Left forelimb (tissue), 1 donor: Measurements from ENCODE around the gene MYOF.
A peak's percentile ranks its signal among the peaks of the same experiment; 100 is the strongest.

Experiments used
- DNase-seq: peaks from one replicate; pipeline ENCODE4 v3.0.0-alpha.2; 2018; ENCODE audit warnings: low spot score

Gene MYOF, protein sequence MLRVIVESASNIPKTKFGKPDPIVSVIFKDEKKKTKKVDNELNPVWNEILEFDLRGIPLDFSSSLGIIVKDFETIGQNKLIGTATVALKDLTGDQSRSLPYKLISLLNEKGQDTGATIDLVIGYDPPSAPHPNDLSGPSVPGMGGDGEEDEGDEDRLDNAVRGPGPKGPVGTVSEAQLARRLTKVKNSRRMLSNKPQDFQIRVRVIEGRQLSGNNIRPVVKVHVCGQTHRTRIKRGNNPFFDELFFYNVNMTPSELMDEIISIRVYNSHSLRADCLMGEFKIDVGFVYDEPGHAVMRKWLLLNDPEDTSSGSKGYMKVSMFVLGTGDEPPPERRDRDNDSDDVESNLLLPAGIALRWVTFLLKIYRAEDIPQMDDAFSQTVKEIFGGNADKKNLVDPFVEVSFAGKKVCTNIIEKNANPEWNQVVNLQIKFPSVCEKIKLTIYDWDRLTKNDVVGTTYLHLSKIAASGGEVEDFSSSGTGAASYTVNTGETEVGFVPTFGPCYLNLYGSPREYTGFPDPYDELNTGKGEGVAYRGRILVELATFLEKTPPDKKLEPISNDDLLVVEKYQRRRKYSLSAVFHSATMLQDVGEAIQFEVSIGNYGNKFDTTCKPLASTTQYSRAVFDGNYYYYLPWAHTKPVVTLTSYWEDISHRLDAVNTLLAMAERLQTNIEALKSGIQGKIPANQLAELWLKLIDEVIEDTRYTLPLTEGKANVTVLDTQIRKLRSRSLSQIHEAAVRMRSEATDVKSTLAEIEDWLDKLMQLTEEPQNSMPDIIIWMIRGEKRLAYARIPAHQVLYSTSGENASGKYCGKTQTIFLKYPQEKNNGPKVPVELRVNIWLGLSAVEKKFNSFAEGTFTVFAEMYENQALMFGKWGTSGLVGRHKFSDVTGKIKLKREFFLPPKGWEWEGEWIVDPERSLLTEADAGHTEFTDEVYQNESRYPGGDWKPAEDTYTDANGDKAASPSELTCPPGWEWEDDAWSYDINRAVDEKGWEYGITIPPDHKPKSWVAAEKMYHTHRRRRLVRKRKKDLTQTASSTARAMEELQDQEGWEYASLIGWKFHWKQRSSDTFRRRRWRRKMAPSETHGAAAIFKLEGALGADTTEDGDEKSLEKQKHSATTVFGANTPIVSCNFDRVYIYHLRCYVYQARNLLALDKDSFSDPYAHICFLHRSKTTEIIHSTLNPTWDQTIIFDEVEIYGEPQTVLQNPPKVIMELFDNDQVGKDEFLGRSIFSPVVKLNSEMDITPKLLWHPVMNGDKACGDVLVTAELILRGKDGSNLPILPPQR (N-terminal part only)

GRCh38 chr10:93482145-93482834 lies at the start of gene MYOF:
TSS of gene MYOF (minus strand) at chr10:93482334. CDS start at chr10:93482194, 140 bp downstream.
- DNase-seq = peak; percentile 81

GRCh38 chr10:93518531-93518930 lies 36.4 kb upstream of the MYOF start:
- no peak for DNase-seq

- no peak for DNase-seq
Observed at GRCh38 chr10:93516006-93516380, 33.9 kb upstream of the MYOF start.

DNA sequence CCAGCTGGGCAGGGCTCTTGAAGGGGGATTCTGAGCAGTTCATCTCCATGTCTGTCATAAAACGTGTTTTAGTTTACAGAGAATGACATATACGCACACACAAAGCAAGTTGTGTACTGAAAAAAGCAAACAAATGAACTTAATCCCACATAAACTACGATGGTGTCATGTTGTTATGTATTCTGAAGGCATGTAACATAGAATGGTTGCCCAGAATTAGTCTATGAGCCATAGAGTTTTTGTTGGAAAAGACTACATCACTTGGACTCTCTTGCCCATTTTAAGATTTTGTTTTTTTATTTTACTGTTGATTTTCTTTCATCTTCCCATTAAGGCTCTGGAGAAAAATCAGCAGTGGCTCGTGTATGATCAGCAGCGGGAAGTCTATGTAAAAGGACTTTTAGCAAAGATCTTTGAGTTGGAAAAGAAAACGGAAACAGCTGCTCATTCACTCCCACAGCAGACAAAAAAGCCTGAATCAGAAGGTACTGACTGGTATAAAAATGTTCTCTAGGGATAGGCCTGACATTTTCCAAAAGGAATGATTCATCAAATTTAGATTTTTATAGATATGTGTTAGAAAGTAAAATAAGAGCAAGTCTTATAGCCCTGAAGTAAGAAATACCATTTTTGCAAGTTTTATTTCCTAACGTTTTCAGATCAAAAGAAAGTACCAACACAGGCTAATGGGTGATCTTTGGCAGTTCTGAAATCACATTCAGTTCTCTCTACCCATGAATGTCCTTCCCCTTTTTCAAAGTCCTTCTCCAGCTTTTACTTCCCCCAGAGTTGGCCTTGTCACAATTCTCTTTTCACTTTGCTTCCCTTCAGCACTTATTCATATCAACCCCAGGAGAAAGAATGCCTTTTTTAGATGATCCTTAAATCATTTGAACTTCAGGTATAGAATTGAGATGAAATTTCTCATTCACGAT lies 33.2 kb upstream of the MYOF start:
- DNase-seq = no peak

GRCh38 chr10:93514521-93514920 lies 32.4 kb upstream of the MYOF start:
- DNase-seq = no peak

DNA sequence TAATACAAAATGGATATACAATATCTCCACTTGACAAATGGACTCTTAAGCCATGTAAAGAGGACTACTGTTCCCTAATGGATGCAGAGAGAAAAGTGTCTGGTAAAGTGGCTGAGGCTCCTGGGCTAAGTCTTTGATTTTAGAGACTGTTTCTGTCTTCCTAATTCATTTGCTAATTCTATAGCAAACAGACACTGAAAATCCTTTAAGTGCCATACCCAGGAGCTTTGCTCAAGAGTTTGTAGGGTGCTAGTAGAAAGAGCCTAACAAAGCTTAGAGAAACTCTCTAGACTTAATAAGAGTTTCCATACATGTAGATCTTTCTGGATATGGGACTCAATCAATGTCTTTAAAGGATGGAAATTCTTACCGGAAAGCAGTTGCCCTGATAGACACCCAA lies 31.0 kb upstream of the MYOF start:
- no peak for DNase-seq

GRCh38 chr10:93512565-93512964 lies 30.4 kb upstream of the MYOF start:
- no peak for DNase-seq

DNA sequence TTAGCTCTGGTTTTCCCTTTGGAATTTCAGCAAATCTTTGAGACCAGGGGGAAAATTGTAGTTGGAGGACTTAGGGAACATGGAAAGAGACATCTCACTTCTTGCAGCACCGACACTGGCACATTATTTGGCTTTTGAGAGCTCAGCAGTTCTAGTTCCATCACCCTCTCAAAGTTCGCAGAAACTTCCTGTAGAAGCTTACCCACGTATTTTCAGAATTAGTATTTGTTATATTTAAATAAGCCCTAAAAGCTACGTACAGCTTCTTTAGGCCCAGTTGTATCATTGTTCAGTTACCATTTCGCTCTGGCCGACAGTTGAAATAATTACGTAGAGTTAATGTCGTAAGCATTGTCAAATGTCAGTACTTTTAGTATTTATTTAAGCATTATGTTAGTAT lies 27.7 kb upstream of the MYOF start:
- DNase-seq = no peak

GRCh38 chr10:93505075-93505474 lies 22.9 kb upstream of the MYOF start:
- DNase-seq = no peak

DNA sequence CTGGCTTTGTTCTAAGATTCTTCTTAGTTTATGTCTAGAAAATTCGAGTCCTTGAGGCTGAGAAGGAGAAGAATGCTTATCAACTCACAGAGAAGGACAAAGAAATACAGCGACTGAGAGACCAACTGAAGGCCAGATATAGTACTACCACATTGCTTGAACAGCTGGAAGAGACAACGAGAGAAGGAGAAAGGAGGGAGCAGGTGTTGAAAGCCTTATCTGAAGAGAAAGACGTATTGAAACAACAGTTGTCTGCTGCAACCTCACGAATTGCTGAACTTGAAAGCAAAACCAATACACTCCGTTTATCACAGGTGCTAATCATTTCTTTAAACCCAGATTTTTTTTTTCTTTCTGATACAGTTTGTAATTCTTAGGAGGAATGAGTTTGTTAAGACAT lies 20.9 kb upstream of the MYOF start:
- DNase-seq = no peak

GRCh38 chr10:93501650-93502049 lies 19.5 kb upstream of the MYOF start:
- no peak for DNase-seq

GRCh38 chr10:93498166-93498565 lies 16.0 kb upstream of the MYOF start:
- no peak for DNase-seq

- peak; percentile 97 for DNase-seq
Observed at GRCh38 chr10:93496322-93497041, 14.3 kb upstream of the MYOF start, which contains the start of gene CEP55. TSS of gene CEP55 (plus strand) at chr10:93496612. CDS start at chr10:93500052, 3,440 bp downstream.

DNA sequence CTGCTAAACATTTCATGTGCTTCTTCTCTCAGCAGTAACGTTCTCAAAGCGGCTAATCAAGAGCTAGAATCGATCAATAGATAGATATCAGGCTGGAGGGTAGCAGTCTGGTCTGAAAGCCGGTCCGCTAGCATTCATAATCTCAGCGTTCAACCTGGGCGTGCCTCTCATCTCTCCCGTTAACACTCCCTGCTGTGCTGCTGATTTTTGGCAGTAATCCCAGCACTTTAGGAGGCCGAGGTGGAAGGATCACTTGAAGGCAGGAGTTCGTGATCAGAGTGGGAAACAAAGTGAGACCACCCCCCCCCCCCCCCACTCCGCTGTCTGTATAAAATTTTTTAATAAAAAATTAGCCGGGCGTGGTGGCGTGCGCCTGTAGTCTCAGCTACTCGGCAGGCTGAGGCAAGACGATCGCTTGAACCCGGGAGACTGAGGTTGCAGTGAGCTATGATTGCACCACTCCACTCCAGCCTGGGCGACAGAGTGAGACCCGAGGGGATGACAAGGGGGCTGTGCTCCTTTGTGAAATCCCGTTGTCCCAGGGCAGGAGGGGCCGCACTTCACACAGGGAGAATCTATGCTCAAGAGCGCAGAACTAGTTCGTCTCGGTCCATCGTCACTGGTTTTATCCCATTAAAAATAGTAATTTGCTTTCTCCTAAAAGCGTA lies 13.7 kb upstream of the MYOF start:
- no peak for DNase-seq

GRCh38 chr10:93494494-93494893 lies 12.4 kb upstream of the MYOF start:
- DNase-seq = no peak

- DNase-seq = no peak
Observed at GRCh38 chr10:93493162-93493561, 11.0 kb upstream of the MYOF start.

GRCh38 chr10:93491602-93492121 lies 9.5 kb upstream of the MYOF start:
- DNase-seq = no peak

- no peak for DNase-seq
Observed at GRCh38 chr10:93488956-93489528, 6.9 kb upstream of the MYOF start.

DNA sequence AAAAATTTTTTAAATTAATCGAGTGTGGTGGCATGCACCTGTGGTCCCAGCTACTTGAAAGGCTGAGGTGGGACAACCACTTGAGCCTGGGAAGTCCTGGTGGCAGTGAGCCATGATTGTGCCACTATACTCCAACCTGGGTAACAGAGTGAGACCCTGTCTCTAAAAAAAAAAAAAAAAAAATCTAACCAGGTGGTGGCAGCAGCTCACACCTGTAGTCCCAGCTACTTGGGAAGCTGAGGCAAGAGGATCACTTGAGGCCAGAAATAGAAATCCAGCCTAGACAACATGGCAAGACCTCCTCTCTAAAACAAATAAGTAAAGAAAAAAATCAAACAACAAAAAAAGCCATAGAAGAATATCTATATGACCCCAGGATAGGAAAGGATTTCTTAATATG lies 3.6 kb upstream of the MYOF start:
- DNase-seq = no peak
